SK-N-SH (cell line): ENCODE data around the gene UTF1.

Experiments used
- MEF2A ChIP-seq: IDR thresholded peaks from 2 replicates; pipeline ENCODE4 v1.4.0; 2012; ENCODE audit warnings: low read depth, borderline replicate concordance
- RFX5 ChIP-seq: IDR thresholded peaks from 2 replicates; pipeline ENCODE4 v1.6.1; 2012; ENCODE audit warnings: mild to moderate bottlenecking, improper control_type of control experiment, low read length
- SIN3A ChIP-seq: IDR thresholded peaks from 2 replicates; pipeline ENCODE4 v1.6.1; 2012; ENCODE audit warnings: low read depth, mild to moderate bottlenecking, low read length, moderate library complexity, borderline replicate concordance
- YY1 ChIP-seq: IDR thresholded peaks from 2 replicates; pipeline ENCODE4 v1.4.0; 2012; ENCODE audit warnings: low read depth, mild to moderate bottlenecking
- TF ChIP-seq, protein P1 (sequence below): fragments of 200-600 bp; sonication (generic); IDR thresholded peaks from 2 replicates; pipeline ENCODE4 v1.6.1; 2017; ENCODE audit warnings: antibody characterized with exemption, mild to moderate bottlenecking, moderate library complexity
- TF ChIP-seq, protein P2 (sequence below): fragments of 150-350 bp; IDR thresholded peaks from 2 replicates; pipeline ENCODE4 v1.6.1; 2016; ENCODE audit warnings: mild to moderate bottlenecking, low read depth, low read length
- TF ChIP-seq, protein P3 (sequence below): IDR thresholded peaks from 2 replicates; pipeline ENCODE4 v1.6.1; 2012; ENCODE audit warnings: mild to moderate bottlenecking, low read depth, low read length, moderate library complexity
- TF ChIP-seq, protein P4 (sequence below): IDR thresholded peaks from 2 replicates; pipeline ENCODE4 v1.4.0; 2012; ENCODE audit warnings: low read depth, borderline replicate concordance

DNA sequence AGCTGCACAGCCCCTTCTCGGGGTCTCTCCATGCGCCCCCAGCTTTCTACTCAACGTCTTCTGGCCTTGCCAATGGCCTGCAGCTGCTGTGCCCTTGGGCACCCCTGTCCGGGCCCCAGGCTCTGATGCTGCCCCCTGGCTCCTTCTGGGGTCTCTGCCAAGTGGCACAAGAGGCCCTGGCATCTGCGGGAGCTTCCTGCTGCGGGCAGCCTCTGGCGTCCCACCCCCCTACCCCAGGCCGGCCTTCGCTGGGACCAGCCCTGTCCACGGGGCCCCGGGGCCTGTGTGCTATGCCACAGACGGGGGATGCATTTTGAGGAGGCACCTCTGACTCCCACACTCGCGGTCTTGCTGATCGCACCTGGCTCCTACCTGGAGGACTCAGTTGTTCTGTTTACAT is 10.0 kb downstream of the UTF1 start:
- TF ChIP-seq MEF2A: no peak
- TF ChIP-seq, protein P1, sequence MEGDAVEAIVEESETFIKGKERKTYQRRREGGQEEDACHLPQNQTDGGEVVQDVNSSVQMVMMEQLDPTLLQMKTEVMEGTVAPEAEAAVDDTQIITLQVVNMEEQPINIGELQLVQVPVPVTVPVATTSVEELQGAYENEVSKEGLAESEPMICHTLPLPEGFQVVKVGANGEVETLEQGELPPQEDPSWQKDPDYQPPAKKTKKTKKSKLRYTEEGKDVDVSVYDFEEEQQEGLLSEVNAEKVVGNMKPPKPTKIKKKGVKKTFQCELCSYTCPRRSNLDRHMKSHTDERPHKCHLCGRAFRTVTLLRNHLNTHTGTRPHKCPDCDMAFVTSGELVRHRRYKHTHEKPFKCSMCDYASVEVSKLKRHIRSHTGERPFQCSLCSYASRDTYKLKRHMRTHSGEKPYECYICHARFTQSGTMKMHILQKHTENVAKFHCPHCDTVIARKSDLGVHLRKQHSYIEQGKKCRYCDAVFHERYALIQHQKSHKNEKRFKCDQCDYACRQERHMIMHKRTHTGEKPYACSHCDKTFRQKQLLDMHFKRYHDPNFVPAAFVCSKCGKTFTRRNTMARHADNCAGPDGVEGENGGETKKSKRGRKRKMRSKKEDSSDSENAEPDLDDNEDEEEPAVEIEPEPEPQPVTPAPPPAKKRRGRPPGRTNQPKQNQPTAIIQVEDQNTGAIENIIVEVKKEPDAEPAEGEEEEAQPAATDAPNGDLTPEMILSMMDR: no peak
- TF ChIP-seq, protein P2, sequence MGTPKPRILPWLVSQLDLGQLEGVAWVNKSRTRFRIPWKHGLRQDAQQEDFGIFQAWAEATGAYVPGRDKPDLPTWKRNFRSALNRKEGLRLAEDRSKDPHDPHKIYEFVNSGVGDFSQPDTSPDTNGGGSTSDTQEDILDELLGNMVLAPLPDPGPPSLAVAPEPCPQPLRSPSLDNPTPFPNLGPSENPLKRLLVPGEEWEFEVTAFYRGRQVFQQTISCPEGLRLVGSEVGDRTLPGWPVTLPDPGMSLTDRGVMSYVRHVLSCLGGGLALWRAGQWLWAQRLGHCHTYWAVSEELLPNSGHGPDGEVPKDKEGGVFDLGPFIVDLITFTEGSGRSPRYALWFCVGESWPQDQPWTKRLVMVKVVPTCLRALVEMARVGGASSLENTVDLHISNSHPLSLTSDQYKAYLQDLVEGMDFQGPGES: no peak
- TF ChIP-seq YY1: no peak
- TF ChIP-seq SIN3A: no peak
- TF ChIP-seq, protein P3, sequence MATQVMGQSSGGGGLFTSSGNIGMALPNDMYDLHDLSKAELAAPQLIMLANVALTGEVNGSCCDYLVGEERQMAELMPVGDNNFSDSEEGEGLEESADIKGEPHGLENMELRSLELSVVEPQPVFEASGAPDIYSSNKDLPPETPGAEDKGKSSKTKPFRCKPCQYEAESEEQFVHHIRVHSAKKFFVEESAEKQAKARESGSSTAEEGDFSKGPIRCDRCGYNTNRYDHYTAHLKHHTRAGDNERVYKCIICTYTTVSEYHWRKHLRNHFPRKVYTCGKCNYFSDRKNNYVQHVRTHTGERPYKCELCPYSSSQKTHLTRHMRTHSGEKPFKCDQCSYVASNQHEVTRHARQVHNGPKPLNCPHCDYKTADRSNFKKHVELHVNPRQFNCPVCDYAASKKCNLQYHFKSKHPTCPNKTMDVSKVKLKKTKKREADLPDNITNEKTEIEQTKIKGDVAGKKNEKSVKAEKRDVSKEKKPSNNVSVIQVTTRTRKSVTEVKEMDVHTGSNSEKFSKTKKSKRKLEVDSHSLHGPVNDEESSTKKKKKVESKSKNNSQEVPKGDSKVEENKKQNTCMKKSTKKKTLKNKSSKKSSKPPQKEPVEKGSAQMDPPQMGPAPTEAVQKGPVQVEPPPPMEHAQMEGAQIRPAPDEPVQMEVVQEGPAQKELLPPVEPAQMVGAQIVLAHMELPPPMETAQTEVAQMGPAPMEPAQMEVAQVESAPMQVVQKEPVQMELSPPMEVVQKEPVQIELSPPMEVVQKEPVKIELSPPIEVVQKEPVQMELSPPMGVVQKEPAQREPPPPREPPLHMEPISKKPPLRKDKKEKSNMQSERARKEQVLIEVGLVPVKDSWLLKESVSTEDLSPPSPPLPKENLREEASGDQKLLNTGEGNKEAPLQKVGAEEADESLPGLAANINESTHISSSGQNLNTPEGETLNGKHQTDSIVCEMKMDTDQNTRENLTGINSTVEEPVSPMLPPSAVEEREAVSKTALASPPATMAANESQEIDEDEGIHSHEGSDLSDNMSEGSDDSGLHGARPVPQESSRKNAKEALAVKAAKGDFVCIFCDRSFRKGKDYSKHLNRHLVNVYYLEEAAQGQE: no peak
- TF ChIP-seq RFX5: no peak
- TF ChIP-seq, protein P4, sequence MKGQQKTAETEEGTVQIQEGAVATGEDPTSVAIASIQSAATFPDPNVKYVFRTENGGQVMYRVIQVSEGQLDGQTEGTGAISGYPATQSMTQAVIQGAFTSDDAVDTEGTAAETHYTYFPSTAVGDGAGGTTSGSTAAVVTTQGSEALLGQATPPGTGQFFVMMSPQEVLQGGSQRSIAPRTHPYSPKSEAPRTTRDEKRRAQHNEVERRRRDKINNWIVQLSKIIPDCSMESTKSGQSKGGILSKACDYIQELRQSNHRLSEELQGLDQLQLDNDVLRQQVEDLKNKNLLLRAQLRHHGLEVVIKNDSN: no peak
